Measurements from ENCODE around the gene MSRB3.

- TF ChIP-seq TCF12 (IDR thresholded peaks at IDR 0.05) (no peak), CTCF (IDR thresholded peaks at IDR 0.05) (no peak), EP300 (IDR thresholded peaks at IDR 0.05; ENCODE audit: borderline replicate concordance in 1 of 2, low read depth in 1 of 2, low read length in 1 of 2) (no peak), POLR2AphosphoS5 (IDR thresholded peaks at IDR 0.05; ENCODE audit: low read depth, low read length) (no peak), RFX5 (IDR thresholded peaks at IDR 0.05; ENCODE audit: low read length) (no peak), MXI1 (IDR thresholded peaks at IDR 0.05; ENCODE audit: low read depth, low read length) (no peak), TAF1 (IDR thresholded peaks at IDR 0.05; ENCODE audit: borderline replicate concordance, low read depth, low read length) (no peak)
- TF ChIP-seq, protein P1, sequence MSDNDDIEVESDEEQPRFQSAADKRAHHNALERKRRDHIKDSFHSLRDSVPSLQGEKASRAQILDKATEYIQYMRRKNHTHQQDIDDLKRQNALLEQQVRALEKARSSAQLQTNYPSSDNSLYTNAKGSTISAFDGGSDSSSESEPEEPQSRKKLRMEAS (IDR thresholded peaks at IDR 0.05; ENCODE audit: low read depth): no peak
- TF ChIP-seq, protein P2, sequence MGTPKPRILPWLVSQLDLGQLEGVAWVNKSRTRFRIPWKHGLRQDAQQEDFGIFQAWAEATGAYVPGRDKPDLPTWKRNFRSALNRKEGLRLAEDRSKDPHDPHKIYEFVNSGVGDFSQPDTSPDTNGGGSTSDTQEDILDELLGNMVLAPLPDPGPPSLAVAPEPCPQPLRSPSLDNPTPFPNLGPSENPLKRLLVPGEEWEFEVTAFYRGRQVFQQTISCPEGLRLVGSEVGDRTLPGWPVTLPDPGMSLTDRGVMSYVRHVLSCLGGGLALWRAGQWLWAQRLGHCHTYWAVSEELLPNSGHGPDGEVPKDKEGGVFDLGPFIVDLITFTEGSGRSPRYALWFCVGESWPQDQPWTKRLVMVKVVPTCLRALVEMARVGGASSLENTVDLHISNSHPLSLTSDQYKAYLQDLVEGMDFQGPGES (IDR thresholded peaks at IDR 0.05; ENCODE audit: low read depth, low read length): no peak
Measured at GRCh38 chr12:65343801-65344200, 65.3 kb downstream of the MSRB3 start.
